Measurements from ENCODE around the gene SMARCD2. TPM values are rescaled to one million over a fixed set of nuclear protein-coding genes. Genes with fewer than 3 reads are reported as not detected.

The SMARCD2 gene
- polyA plus RNA-seq, 1 experiment: 80.0 TPM

GRCh38 chr17:63827002-63827800 lies 15.3 kb downstream of the SMARCD2 start, which contains the start of the genes FTSJ3 and PSMC5:
Gene FTSJ3, minus strand, starts transcription at chr17:63827663. Its CDS starts 761 bp downstream, at chr17:63826902.
Gene PSMC5, plus strand, starts transcription at chr17:63827431. Its CDS starts 60 bp downstream, at chr17:63827491.
- H3K4me3 ChIP-seq (ENCODE audit: low read depth, low read length): peak within 1 kb of the TSS; percentile 59
- no peaks in the 10 kb centered on the region for H3K27me3 ChIP-seq (ENCODE audit: control insufficient read depth, insufficient read depth, low read length)
- peaks cover 47% of the 10 kb centered on the region for H3K36me3 ChIP-seq (ENCODE audit: control insufficient read depth, insufficient read depth, low read length)
- POLR2A ChIA-PET: no interaction called here
- TF ChIP-seq CTCF (IDR thresholded peaks at IDR 0.05; ENCODE audit: insufficient read depth, low read depth, low read length): peak; percentile 62
- CTCF ChIA-PET: interaction anchor here (0.8 to 1.2 kb wide), 3 partner anchors 8 to 130 kb away, joined by 3 read pairs; no protein-coding TSS in a partner anchor
- peak; percentile 65 for DNase-seq (ENCODE audit: low read depth)

GRCh38 chr17:63826468-63827001 lies 15.9 kb downstream of the SMARCD2 start:
- H3K4me3 ChIP-seq (ENCODE audit: low read depth, low read length): peak overlapping the region; percentile 59
- H3K36me3 ChIP-seq (ENCODE audit: control insufficient read depth, insufficient read depth, low read length): peaks cover 46% of the 10 kb centered on the region
- CTCF ChIA-PET: interaction anchor here (0.8 to 1.2 kb wide), 3 partner anchors 8 to 130 kb away, joined by 3 read pairs; no protein-coding TSS in a partner anchor
- H3K27me3 ChIP-seq (ENCODE audit: control insufficient read depth, insufficient read depth, low read length): no peaks in the 10 kb centered on the region
- no peak for TF ChIP-seq CTCF (IDR thresholded peaks at IDR 0.05; ENCODE audit: insufficient read depth, low read depth, low read length)
- no peak for DNase-seq (ENCODE audit: low read depth)
- POLR2A ChIA-PET: no interaction called here

- no peak overlapping the region for H3K4me3 ChIP-seq (ENCODE audit: low read depth, low read length)
- POLR2A ChIA-PET: no interaction called here
Measured at GRCh38 chr17:63824362-63824761, 18.1 kb downstream of the SMARCD2 start.

GRCh38 chr17:63823659-63824331 lies 18.7 kb downstream of the SMARCD2 start:
- peaks cover 42% of the 10 kb centered on the region for H3K36me3 ChIP-seq (ENCODE audit: control insufficient read depth, insufficient read depth, low read length)
- ChIA-PET CTCF (interaction anchor here (0.8 to 1.4 kb wide), 2 partner anchors 14 to 26 kb away, joined by 3 read pairs; no protein-coding TSS in a partner anchor), POLR2A (no interaction called here)
- TF ChIP-seq CTCF (IDR thresholded peaks at IDR 0.05; ENCODE audit: insufficient read depth, low read depth, low read length): no peak
- DNase-seq (ENCODE audit: low read depth): no peak
- H3K4me3 ChIP-seq (ENCODE audit: low read depth, low read length): no peak overlapping the region
- H3K27me3 ChIP-seq (ENCODE audit: control insufficient read depth, insufficient read depth, low read length): no peaks in the 10 kb centered on the region

More at GRCh38 chr17:63824362-63824761, 18.1 kb downstream of the SMARCD2 start:
- Histone ChIP-seq H3K36me3 (ENCODE audit: control insufficient read depth, insufficient read depth, low read length) (peaks cover 43% of the 10 kb centered on the region), H3K27me3 (ENCODE audit: control insufficient read depth, insufficient read depth, low read length) (no peaks in the 10 kb centered on the region)
- CTCF ChIA-PET: interaction anchor here (0.8 kb wide), 1 partner anchor 27 kb away, joined by 3 read pairs; no protein-coding TSS in a partner anchor
- TF ChIP-seq CTCF (IDR thresholded peaks at IDR 0.05; ENCODE audit: insufficient read depth, low read depth, low read length): no peak
- DNase-seq (ENCODE audit: low read depth): no peak

- POLR2A ChIA-PET: no interaction called here
- CTCF ChIA-PET: interaction anchor here (1.0 to 1.4 kb wide), 2 partner anchors 13 to 20 kb away, joined by 3 to 4 read pairs; no protein-coding TSS in a partner anchor
- H3K27me3 ChIP-seq (ENCODE audit: control insufficient read depth, insufficient read depth, low read length): no peaks in the 10 kb centered on the region
- no peak for DNase-seq (ENCODE audit: low read depth)
- H3K36me3 ChIP-seq (ENCODE audit: control insufficient read depth, insufficient read depth, low read length): peaks cover 52% of the 10 kb centered on the region
- TF ChIP-seq CTCF (IDR thresholded peaks at IDR 0.05; ENCODE audit: insufficient read depth, low read depth, low read length): no peak
- no peak overlapping the region for H3K4me3 ChIP-seq (ENCODE audit: low read depth, low read length)
Measured at GRCh38 chr17:63822537-63822936, 19.9 kb downstream of the SMARCD2 start.

Measured in BJ (cell line).